Hepatocyte (in vitro differentiated cells): ENCODE results near the gene NPEPL1. TPM values are rescaled to one million over a fixed set of nuclear protein-coding genes. Genes with fewer than 3 reads are reported as not detected.
A peak's percentile ranks its signal among the peaks of the same experiment; 100 is the strongest.

Source experiments
- DNase-seq: peaks from one replicate; pipeline ENCODE4 v3.0.0-alpha.2; 2016; ENCODE audit warnings: low spot score
- H2AFZ ChIP-seq: fragments of 200-600 bp; sonication (generic); 2 replicates; pipeline ENCODE4 v1.6.0; 2016; ENCODE audit warnings: antibody characterized with exemption, mild to moderate bottlenecking
- H3K27ac ChIP-seq: fragments of 200-600 bp; sonication (generic); 2 replicates; pipeline ENCODE4 v1.5.1; 2016; ENCODE audit warnings: mild to moderate bottlenecking
- H3K27me3 ChIP-seq: fragments of 200-600 bp; sonication (generic); 2 replicates; pipeline ENCODE4 v1.6.1; 2016
- H3K36me3 ChIP-seq: fragments of 200-600 bp; sonication (generic); replicated peaks from 2 replicates; pipeline ENCODE4 v1.5.1; 2016; ENCODE audit warnings: low read depth; ENCODE audit not compliant: insufficient read depth
- H3K4me1 ChIP-seq: fragments of 200-600 bp; sonication (generic); 2 replicates; pipeline ENCODE4 v1.5.1; 2016; ENCODE audit warnings: mild to moderate bottlenecking, moderate library complexity; ENCODE audit not compliant: insufficient read depth
- H3K4me2 ChIP-seq: fragments of 200-600 bp; sonication (generic); 2 replicates; pipeline ENCODE4 v1.6.0; 2016
- H3K4me3 ChIP-seq: fragments of 200-600 bp; sonication (generic); 2 replicates; pipeline ENCODE4 v1.5.1; 2016; ENCODE audit warnings: mild to moderate bottlenecking
- H3K79me2 ChIP-seq: fragments of 200-600 bp; sonication (generic); 2 replicates; pipeline ENCODE4 v1.6.0; 2017; ENCODE audit warnings: mild to moderate bottlenecking
- H3K9me2 ChIP-seq: fragments of 200-600 bp; sonication (generic); replicated peaks from 2 replicates; pipeline ENCODE4 v1.6.0; 2017; ENCODE audit warnings: mild to moderate bottlenecking; ENCODE audit not compliant: insufficient read depth
- H3K9me3 ChIP-seq: fragments of 200-600 bp; sonication (generic); 2 replicates; pipeline ENCODE4 v1.5.1; 2016; ENCODE audit warnings: low read depth, mild to moderate bottlenecking
- H4K20me1 ChIP-seq: fragments of 200-600 bp; sonication (generic); 2 replicates; pipeline ENCODE4 v1.6.0; 2016; ENCODE audit warnings: mild to moderate bottlenecking; ENCODE audit not compliant: insufficient read depth, poor library complexity, severe bottlenecking
- CTCF ChIP-seq: fragments of 200-600 bp; sonication (generic); IDR thresholded peaks from 2 replicates; pipeline ENCODE4 v1.5.1; 2016; ENCODE audit warnings: antibody characterized with exemption, mild to moderate bottlenecking; ENCODE audit not compliant: poor library complexity
- EZH2 ChIP-seq: fragments of 200-600 bp; sonication (generic); IDR thresholded peaks from 2 replicates; pipeline ENCODE4 v1.6.1; 2016; ENCODE audit warnings: antibody characterized with exemption, mild to moderate bottlenecking, borderline replicate concordance
- EZH2phosphoT487 ChIP-seq: fragments of 200-600 bp; sonication (generic); IDR thresholded peaks from one replicate; pipeline ENCODE4 v1.6.1; 2018; ENCODE audit warnings: antibody characterized with exemption, mild to moderate bottlenecking, low read depth, moderate library complexity; ENCODE audit not compliant: unreplicated experiment, severe bottlenecking
- WGBS: methylation state at CpG from one replicate; pipeline ENCODE4 v1.1.6; 2016; ENCODE audit warnings: low lambda C conversion rate; ENCODE audit errors: missing lambda C conversion rate; 5-methylcytosine and 5-hydroxymethylcytosine counted together
- polyA plus RNA-seq: library from polyadenylated mRNA; unstranded; fragments of >200 nt; fragmentation: Nextera tagmentation; extraction: Ambion mirVana; gene quantifications from 2 replicates; pipeline ENCODE4 v1.2.1, GENCODE V29; 2016
- total RNA-seq: library from RNA; depleted of rRNA; stranded (reverse); fragments of >200 nt; gene quantifications from 2 replicates; pipeline ENCODE4 v1.2.3, GENCODE V29; 2014

NPEPL1 gene
- total and polyA plus RNA-seq, 2 experiments from 2014 or later: 15.2 to 42.3 TPM

- H4K20me1 ChIP-seq: peaks cover 86% of the 10 kb centered on the region
- no peaks in the 10 kb centered on the region for H3K27me3 ChIP-seq
- WGBS: 72% methylated on average over 2 of the region's 2 CpGs
- no peak for TF ChIP-seq EZH2phosphoT487
- peaks cover 99% of the 10 kb centered on the region for H3K79me2 ChIP-seq
- H3K4me1 ChIP-seq: peaks cover 25% of the 10 kb centered on the region
- H3K4me3 ChIP-seq: no peak overlapping the region
- H3K9me3 ChIP-seq: no peaks in the 10 kb centered on the region
- H3K27ac ChIP-seq: no peak overlapping the region
- no peaks in the 10 kb centered on the region for H3K36me3 ChIP-seq
- no peaks in the 10 kb centered on the region for H3K9me2 ChIP-seq
- peak overlapping the region; percentile 94 for H3K4me2 ChIP-seq
- DNase-seq: no peak
- no peak overlapping the region for H2AFZ ChIP-seq
These were observed 35.3 kb upstream of the NPEPL1 start for GRCh38 chr20:58657262-58657661.

- Histone ChIP-seq H3K4me1 (peaks cover 25% of the 10 kb centered on the region), H4K20me1 (peaks cover 83% of the 10 kb centered on the region), H3K36me3 (no peaks in the 10 kb centered on the region), H3K27ac (no peak overlapping the region), H3K4me3 (no peak overlapping the region), H3K9me2 (no peaks in the 10 kb centered on the region), H3K27me3 (no peaks in the 10 kb centered on the region), H3K79me2 (peaks cover 99% of the 10 kb centered on the region), H3K4me2 (peak overlapping the region; percentile 94), H2AFZ (no peak overlapping the region), H3K9me3 (no peaks in the 10 kb centered on the region)
- TF ChIP-seq EZH2 (no peak), CTCF (no peak), EZH2phosphoT487 (no peak)
- 75% methylated on average over 4 of the region's 4 CpGs for WGBS
- DNase-seq: no peak
These were observed 34.6 kb upstream of the NPEPL1 start for GRCh38 chr20:58657986-58658385.

GRCh38 chr20:58658760-58659159 lies 33.8 kb upstream of the NPEPL1 start:
- Histone ChIP-seq H3K9me3 (no peaks in the 10 kb centered on the region), H3K36me3 (no peaks in the 10 kb centered on the region), H3K27ac (no peak overlapping the region), H3K9me2 (no peaks in the 10 kb centered on the region), H2AFZ (no peak overlapping the region), H4K20me1 (peaks cover 83% of the 10 kb centered on the region), H3K4me2 (peak overlapping the region; percentile 10), H3K79me2 (peaks cover 99% of the 10 kb centered on the region), H3K4me1 (peaks cover 18% of the 10 kb centered on the region), H3K27me3 (no peaks in the 10 kb centered on the region), H3K4me3 (no peak overlapping the region)
- 92% methylated on average over 4 of the region's 4 CpGs for WGBS
- DNase-seq: no peak
- TF ChIP-seq EZH2 (no peak), EZH2phosphoT487 (no peak), CTCF (no peak)

GRCh38 chr20:58659841-58660240 lies 32.8 kb upstream of the NPEPL1 start:
- H3K4me3 ChIP-seq: no peak overlapping the region
- H3K4me2 ChIP-seq: no peak overlapping the region
- no peaks in the 10 kb centered on the region for H3K27me3 ChIP-seq
- peaks cover 99% of the 10 kb centered on the region for H3K79me2 ChIP-seq
- H3K27ac ChIP-seq: no peak overlapping the region
- H3K9me3 ChIP-seq: no peaks in the 10 kb centered on the region
- peaks cover 84% of the 10 kb centered on the region for H4K20me1 ChIP-seq
- no peak overlapping the region for H2AFZ ChIP-seq
- H3K9me2 ChIP-seq: no peaks in the 10 kb centered on the region
- H3K4me1 ChIP-seq: peaks cover 13% of the 10 kb centered on the region
- TF ChIP-seq EZH2phosphoT487 (no peak), EZH2 (no peak), CTCF (no peak)
- H3K36me3 ChIP-seq: no peaks in the 10 kb centered on the region
- 83% methylated on average over 3 of the region's 3 CpGs for WGBS
- DNase-seq: no peak
